Naive B cell (primary cell): ENCODE data around the gene CMTM3. TPM values are rescaled to one million over a fixed set of nuclear protein-coding genes. Genes with fewer than 3 reads are reported as not detected.

Experiments
- ATAC-seq, 2 donors: fragments of 150-1000 bp; cut with Tn5 transposase; 2 replicates each; pipeline ENCODE4 v1.10.0; 2021; ENCODE audit warnings: low read depth in 2 of 2, mild to moderate bottlenecking in 2 of 2, moderate library complexity in 2 of 2
- DNase-seq: peaks from one replicate; pipeline ENCODE4 v3.0.0; 2022
- H3K27ac Mint-ChIP-seq, 6 donors: one replicate each; pipeline ENCODE4 v1.8.0; 2020 to 2022; ENCODE audit warnings: mild to moderate bottlenecking in 6 of 6, mixed read lengths in 6 of 6, moderate library complexity in 5 of 6, inconsistent platforms in 2 of 6
- H3K27me3 Mint-ChIP-seq, 3 donors: one replicate each; pipeline ENCODE4 v1.8.0; 2021 to 2022; ENCODE audit warnings: mixed read lengths in 3 of 3, mild to moderate bottlenecking in 1 of 3
- H3K36me3 Mint-ChIP-seq, 2 donors: one replicate each; pipeline ENCODE4 v1.8.0; 2020 to 2022; ENCODE audit warnings: mixed read lengths in 2 of 2, inconsistent platforms in 1 of 2, mild to moderate bottlenecking in 1 of 2
- H3K4me1 Mint-ChIP-seq, 3 donors: one replicate each; pipeline ENCODE4 v1.8.0; 2020 to 2022; ENCODE audit warnings: mixed read lengths in 3 of 3, inconsistent platforms in 1 of 3, mild to moderate bottlenecking in 1 of 3, moderate library complexity in 1 of 3
- H3K4me3 Mint-ChIP-seq, 8 donors: one replicate each; pipeline ENCODE4 v1.8.0; 2020 to 2022; ENCODE audit warnings: mild to moderate bottlenecking in 8 of 8, mixed read lengths in 8 of 8, moderate library complexity in 8 of 8, inconsistent platforms in 2 of 8
- H3K9me3 Mint-ChIP-seq, 7 donors: one replicate each; pipeline ENCODE4 v1.8.0; 2020 to 2022; ENCODE audit warnings: mixed read lengths in 7 of 7, mild to moderate bottlenecking in 5 of 7, inconsistent platforms in 2 of 7, moderate library complexity in 1 of 7
- polyA plus RNA-seq, 6 donors: library from polyadenylated mRNA; unstranded; fragments of 300-500 nt; fragmentation: Illumina TruSeq; gene quantifications; one replicate each; pipeline ENCODE4 v1.2.3, GENCODE V29; 2021; ENCODE audit warnings: low read depth in 6 of 6

Gene CMTM3
- polyA plus RNA-seq, 6 donors from 2014 or later, result 17.0 to 24.3 (median 19.1) TPM

DNA sequence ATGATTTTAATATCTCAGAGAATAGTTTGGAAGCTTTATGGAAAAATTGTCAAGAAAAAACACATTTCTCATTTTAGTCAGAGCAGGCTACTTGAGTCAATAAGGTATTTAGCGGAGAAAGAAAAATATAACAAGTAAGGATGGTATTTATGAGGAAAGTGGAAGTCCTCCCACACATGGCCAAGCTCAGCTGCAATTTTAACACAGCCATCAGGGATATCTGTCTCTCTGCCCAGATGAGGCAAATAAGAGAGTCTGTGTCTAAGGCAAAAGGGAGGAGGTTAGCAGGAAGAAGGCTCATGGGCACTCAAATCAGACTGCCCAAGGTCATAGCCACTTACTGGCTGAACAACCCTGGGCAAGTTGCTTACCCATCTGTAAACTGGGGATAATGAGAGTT is 30.4 kb upstream of the CMTM3 start:
- Mint-ChIP-seq H3K36me3 (no peaks in the 10 kb centered on the region), H3K27ac (no peak overlapping the region), H3K27me3 (peaks cover 34 to 35% (median 35%) of the 10 kb centered on the region in 3 donors), H3K9me3 (no peaks in the 10 kb centered on the region), H3K4me3 (no peak overlapping the region), H3K4me1 (peaks cover 10 to 15% (median 12%) of the 10 kb centered on the region in 3 donors)
- DNase-seq (no peak), ATAC-seq (no peak)

DNA sequence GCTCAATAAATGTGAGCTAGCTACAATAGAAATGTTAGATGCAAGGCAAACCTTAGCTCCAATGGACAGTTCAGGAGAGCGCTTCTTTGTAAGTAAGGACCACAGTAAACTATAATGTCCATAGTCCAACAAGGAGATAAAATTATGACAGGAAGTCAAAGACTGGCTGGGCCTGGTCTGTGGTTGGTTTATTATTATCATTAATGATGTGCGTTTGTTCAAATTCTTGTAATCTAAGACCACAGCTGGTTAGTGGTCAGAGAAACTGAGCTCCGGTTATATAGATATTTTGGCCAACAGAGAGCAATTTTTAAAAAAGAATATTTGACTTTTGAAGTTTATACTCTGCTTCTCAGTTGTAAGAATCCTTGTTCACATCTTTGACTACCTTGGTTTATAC is 30.0 kb upstream of the CMTM3 start:
- no peaks in the 10 kb centered on the region for H3K9me3 Mint-ChIP-seq
- no peaks in the 10 kb centered on the region for H3K36me3 Mint-ChIP-seq
- peaks cover 10 to 20% (median 12%) of the 10 kb centered on the region in 3 donors for H3K4me1 Mint-ChIP-seq
- no peak for DNase-seq
- H3K27ac Mint-ChIP-seq, result no peak overlapping the region
- H3K4me3 Mint-ChIP-seq, result no peak overlapping the region
- H3K27me3 Mint-ChIP-seq, result peaks cover 38 to 40% (median 38%) of the 10 kb centered on the region in 3 donors
- ATAC-seq, result no peak

DNA sequence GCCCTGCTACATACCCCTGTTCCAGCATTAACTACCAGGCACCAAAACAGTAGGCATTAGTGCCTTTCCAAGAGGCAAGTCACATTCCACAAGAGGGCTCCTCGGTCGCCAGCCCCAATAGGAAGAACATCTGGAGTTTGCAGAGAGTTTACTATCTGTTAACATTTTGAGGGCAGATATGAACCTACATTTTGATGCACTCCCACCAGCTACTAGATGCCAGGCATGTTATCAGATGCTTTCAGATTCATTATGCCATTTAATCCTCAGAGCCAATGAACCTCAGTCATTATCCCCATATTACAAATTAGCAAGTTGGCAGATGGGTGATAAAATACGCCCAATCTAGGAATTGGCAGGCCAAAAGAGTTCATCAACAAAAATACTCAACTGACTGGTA is 29.4 kb upstream of the CMTM3 start:
- ATAC-seq (no peak), DNase-seq (no peak)
- Mint-ChIP-seq H3K4me3 (no peak overlapping the region), H3K27me3 (peaks cover 43 to 45% (median 43%) of the 10 kb centered on the region in 3 donors), H3K9me3 (no peaks in the 10 kb centered on the region), H3K36me3 (no peaks in the 10 kb centered on the region), H3K4me1 (peaks cover 10 to 20% (median 12%) of the 10 kb centered on the region in 3 donors), H3K27ac (no peak overlapping the region)

DNA sequence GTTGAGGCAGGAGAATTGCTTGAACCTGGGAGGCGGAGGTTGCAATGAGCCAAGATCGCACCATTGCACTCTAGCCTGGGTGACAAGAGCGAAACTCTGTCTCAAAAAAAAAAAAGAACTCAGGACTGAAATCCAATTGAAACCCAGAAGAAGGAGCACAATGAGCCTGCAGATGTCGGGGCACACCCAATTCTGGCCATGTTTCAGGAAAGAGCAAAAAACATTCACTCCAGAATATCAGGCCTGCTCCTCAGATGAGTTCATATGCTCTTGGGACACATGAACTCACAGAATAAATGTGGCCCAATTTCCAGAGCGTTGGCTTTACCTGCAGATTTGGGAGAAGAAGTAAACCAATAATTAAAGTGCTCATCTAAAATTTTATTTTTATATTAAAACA is 28.2 kb upstream of the CMTM3 start:
- H3K27ac Mint-ChIP-seq, result no peak overlapping the region
- H3K4me1 Mint-ChIP-seq, result peaks cover 12 to 27% (median 16%) of the 10 kb centered on the region in 3 donors
- no peak overlapping the region for H3K4me3 Mint-ChIP-seq

DNA sequence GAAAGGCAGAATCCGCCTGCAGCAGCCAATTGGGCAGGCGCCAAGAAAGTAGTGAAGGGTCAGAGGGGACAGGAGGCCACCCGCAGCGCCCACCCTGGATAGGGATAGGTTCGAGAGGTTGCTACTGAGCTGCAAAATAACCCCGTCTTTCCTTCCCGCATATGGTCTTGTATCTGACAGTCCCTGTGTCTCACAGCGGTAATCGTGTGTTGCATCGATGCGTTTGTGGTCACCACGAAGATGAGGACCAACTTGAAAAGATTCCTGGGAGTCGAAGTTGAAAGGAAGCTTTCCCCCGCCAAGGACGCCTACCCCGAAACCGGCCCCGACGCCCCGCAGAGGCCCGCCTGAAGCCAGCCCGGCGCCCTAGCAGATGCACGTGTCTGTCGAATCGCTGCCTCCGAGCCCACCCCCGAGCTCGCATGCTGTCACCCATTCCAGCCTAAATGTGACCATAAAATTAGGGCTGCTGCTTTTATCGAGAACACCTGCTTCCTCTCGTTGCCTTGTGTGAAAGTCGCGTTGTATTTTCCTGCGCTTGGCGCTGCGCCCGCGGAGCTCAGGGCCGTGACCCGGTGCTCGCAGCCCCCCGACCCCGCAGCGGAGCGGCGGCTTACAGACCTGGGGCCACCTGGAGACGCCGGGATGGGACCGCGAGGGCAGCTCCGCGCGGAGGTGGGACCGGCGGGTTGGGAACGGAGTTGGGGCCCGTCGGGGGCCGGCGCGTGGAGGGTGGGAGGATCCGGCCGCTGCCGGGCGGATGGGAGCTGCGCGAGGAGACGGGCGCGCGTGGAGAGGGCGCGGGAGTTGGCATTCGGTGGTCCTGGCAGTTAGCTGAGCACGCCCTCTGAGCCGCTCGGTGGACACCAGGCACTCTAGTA is 25.6 kb upstream of the CMTM3 start, which contains the start of gene CMTM2:
Gene CMTM2, plus strand, starts transcription at position 813 of the 881 bp plus-strand sequence. CDS start 145 bp downstream, outside the sequence.
- DNase-seq (peak; percentile 37), ATAC-seq (peak; percentile 63 to 77)
- Mint-ChIP-seq H3K27ac (peak within 1 kb of the TSS in 1 of 6 donors; percentile 27), H3K4me3 (peak within 1 kb of the TSS; percentile 59 to 89 (median 76)), H3K9me3 (peaks cover 0 to 4% (median 0%) of the 10 kb centered on the region in 7 donors), H3K27me3 (peaks cover 58 to 68% (median 60%) of the 10 kb centered on the region in 3 donors), H3K36me3 (peaks cover 0 to 18% of the 10 kb centered on the region in 2 donors), H3K4me1 (peaks cover 12 to 22% (median 16%) of the 10 kb centered on the region in 3 donors)

More for the DNA sequence above, 28.2 kb upstream of the CMTM3 start:
- no peak for DNase-seq
- H3K36me3 Mint-ChIP-seq, result peaks cover 0 to 7% of the 10 kb centered on the region in 2 donors
- H3K9me3 Mint-ChIP-seq, result no peaks in the 10 kb centered on the region
- H3K27me3 Mint-ChIP-seq, result peaks cover 50 to 57% (median 56%) of the 10 kb centered on the region in 3 donors
- ATAC-seq, result no peak

DNA sequence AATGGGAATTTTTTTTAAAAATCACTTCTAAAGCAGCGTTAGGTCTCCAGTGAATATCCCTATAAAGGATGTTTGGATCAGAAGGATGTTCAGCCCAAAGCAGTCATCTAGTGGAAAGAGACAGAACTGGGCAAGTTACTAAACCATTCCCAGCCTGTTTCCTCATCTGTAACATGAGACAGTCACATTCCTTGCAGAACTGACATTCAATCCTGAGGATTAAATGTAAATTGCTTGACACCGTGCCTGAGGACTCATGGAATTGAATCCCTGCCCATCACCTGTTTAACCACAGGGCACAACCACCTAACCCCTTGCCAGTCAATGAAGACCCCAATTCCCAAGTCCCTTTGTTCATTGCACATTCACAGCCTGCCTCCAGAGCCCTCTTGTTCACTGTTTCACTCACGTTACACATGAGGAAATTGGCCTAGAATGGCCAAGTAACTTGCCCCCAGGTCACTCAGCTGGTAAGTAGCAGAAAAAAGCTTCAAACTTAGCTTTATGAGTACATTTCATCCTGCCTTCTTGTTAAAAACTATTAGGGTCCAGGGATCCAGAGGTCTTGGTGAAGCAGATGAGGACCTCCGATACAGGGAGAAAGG is 23.8 kb upstream of the CMTM3 start:
- ATAC-seq, result no peak
- Mint-ChIP-seq H3K27ac (no peak overlapping the region), H3K9me3 (peaks cover 0 to 4% (median 0%) of the 10 kb centered on the region in 7 donors), H3K4me1 (peaks cover 16 to 26% (median 25%) of the 10 kb centered on the region in 3 donors), H3K27me3 (peaks cover 50 to 77% (median 62%) of the 10 kb centered on the region in 3 donors), H3K36me3 (peaks cover 0 to 18% of the 10 kb centered on the region in 2 donors), H3K4me3 (no peak overlapping the region)
- no peak for DNase-seq

- Mint-ChIP-seq H3K4me3 (no peak overlapping the region), H3K9me3 (peaks cover 0 to 4% (median 0%) of the 10 kb centered on the region in 7 donors), H3K27me3 (peaks cover 50 to 76% (median 61%) of the 10 kb centered on the region in 3 donors), H3K27ac (peak overlapping the region in 1 of 6 donors; percentile 54), H3K36me3 (peaks cover 0 to 18% of the 10 kb centered on the region in 2 donors), H3K4me1 (peaks cover 23 to 31% (median 29%) of the 10 kb centered on the region in 3 donors)
- ATAC-seq (no peak), DNase-seq (no peak)
Observed at GRCh38 chr16:66581246-66581952, 23.1 kb upstream of the CMTM3 start.

- Mint-ChIP-seq H3K27ac (peak overlapping the region in 1 of 6 donors; percentile 44), H3K4me1 (peaks cover 42 to 47% (median 44%) of the 10 kb centered on the region in 3 donors), H3K4me3 (peak overlapping the region in 2 of 8 donors; percentile 1 to 64), H3K9me3 (peaks cover 0 to 4% (median 0%) of the 10 kb centered on the region in 7 donors), H3K36me3 (peaks cover 0 to 17% of the 10 kb centered on the region in 2 donors), H3K27me3 (peaks cover 24 to 45% (median 25%) of the 10 kb centered on the region in 3 donors)
- ATAC-seq (no peak), DNase-seq (no peak)
Observed at GRCh38 chr16:66585481-66586239, 18.8 kb upstream of the CMTM3 start.

DNA sequence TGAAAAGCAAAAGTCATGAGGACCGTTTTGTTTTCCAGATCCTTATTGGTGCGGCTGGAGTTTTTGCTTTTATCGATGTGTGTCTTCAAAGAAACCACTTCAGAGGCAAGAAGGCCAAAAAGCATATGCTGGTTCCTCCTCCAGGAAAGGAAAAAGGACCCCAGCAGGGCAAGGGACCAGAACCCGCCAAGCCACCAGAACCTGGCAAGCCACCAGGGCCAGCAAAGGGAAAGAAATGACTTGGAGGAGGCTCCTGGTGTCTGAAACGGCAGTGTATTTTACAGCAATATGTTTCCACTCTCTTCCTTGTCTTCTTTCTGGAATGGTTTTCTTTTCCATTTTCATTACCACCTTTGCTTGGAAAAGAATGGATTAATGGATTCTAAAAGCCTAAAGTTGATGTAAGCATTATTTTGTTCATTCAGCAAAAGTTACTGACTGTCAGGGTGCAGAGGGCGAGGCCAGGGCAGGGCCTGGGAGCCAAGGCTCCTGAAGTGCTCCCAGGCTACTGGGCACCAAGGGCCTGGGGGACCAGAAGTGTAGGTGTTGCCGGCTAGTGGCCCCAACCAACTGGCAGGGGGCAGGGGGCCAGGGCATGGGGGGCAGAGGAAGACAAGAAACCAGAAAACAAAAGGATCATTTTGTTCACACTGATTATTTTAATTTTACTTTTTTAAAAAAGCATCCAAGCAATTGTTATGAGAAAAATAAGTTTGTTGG is 16.5 kb upstream of the CMTM3 start:
- peak overlapping the region in 2 of 6 donors; percentile 25 to 67 for H3K27ac Mint-ChIP-seq
- peak overlapping the region in 5 of 8 donors; percentile 49 to 77 (median 59) for H3K4me3 Mint-ChIP-seq
- H3K36me3 Mint-ChIP-seq, result no peaks in the 10 kb centered on the region
- DNase-seq (no peak), ATAC-seq (no peak)
- peaks cover 37 to 49% (median 42%) of the 10 kb centered on the region in 3 donors for H3K4me1 Mint-ChIP-seq
- peaks cover 12 to 27% (median 26%) of the 10 kb centered on the region in 3 donors for H3K27me3 Mint-ChIP-seq
- no peaks in the 10 kb centered on the region for H3K9me3 Mint-ChIP-seq

GRCh38 chr16:66588981-66589713 is 15.4 kb upstream of the CMTM3 start:
- H3K27me3 Mint-ChIP-seq, result peaks cover 9 to 27% (median 26%) of the 10 kb centered on the region in 3 donors

GRCh38 chr16:66590322-66590721 is 14.2 kb upstream of the CMTM3 start:
- Mint-ChIP-seq H3K4me3 (peak overlapping the region; percentile 25 to 84 (median 66)), H3K4me1 (peaks cover 35 to 60% (median 50%) of the 10 kb centered on the region in 3 donors), H3K9me3 (peaks cover 0 to 9% (median 3%) of the 10 kb centered on the region in 7 donors), H3K27me3 (peaks cover 9 to 21% (median 18%) of the 10 kb centered on the region in 3 donors), H3K27ac (peak overlapping the region in 2 of 6 donors; percentile 66 to 86), H3K36me3 (no peaks in the 10 kb centered on the region)
- peak; percentile 40 for DNase-seq
- peak; percentile 38 to 49 for ATAC-seq

More at GRCh38 chr16:66588981-66589713, 15.4 kb upstream of the CMTM3 start:
- Mint-ChIP-seq H3K4me1 (peaks cover 37 to 49% (median 42%) of the 10 kb centered on the region in 3 donors), H3K9me3 (peaks cover 0 to 9% (median 3%) of the 10 kb centered on the region in 7 donors), H3K36me3 (no peaks in the 10 kb centered on the region), H3K4me3 (peak overlapping the region in 7 of 8 donors; percentile 48 to 68 (median 59)), H3K27ac (peak overlapping the region in 3 of 6 donors; percentile 18 to 84 (median 41))
- peak; percentile 63 for DNase-seq
- ATAC-seq, result peak; percentile 94 to 95
